ENCODE results near the gene SSR4. TPM values are rescaled to one million over a fixed set of nuclear protein-coding genes. Genes with fewer than 3 reads are reported as not detected.

Gene SSR4
- polyA plus RNA-seq, 1 donor (not counting 4 experiments of a cell fraction or from before 2014, with no cell fraction given), result 187 TPM

GRCh38 chrX:153764786-153765137 is 29.7 kb upstream of the SSR4 start:
- FAIRE-seq (no peak), DNase-seq (ENCODE audit: low read depth, low spot score) (no peak)
- peaks cover 0 to 2% of the 10 kb centered on the region in 2 experiments for H3K36me3 ChIP-seq (ENCODE audit: control insufficient read depth in 2 of 2, extremely low read depth in 1 of 2, insufficient read depth in 2 of 2, low read length in 2 of 2)
- dilution Hi-C loops (cut with MboI; ENCODE audit: extremely low pct_ligation_motif_present, low sequenced_read_pairs), result no loop called here
- no peaks in the 10 kb centered on the region for H3K27me3 ChIP-seq (ENCODE audit: control insufficient read depth, extremely low read depth, insufficient read depth, low read length)
- H3K27ac ChIP-seq (ENCODE audit: control insufficient read depth, insufficient read depth, low read length), result no peak overlapping the region
- peaks cover 2% of the 10 kb centered on the region for H3K9me3 ChIP-seq (ENCODE audit: control insufficient read depth, low read depth, low read length)
- no peak overlapping the region for H2AFZ ChIP-seq (ENCODE audit: control insufficient read depth, low read length)
- no peak overlapping the region for H3K9ac ChIP-seq (ENCODE audit: control insufficient read depth, extremely low read depth, insufficient read depth, low read length)
- H3K79me2 ChIP-seq (ENCODE audit: control insufficient read depth, insufficient read depth, low read length), result peaks cover 2% of the 10 kb centered on the region
- H3K4me1 ChIP-seq (ENCODE audit: control insufficient read depth, extremely low read depth, insufficient read depth, low read length), result peaks cover 13% of the 10 kb centered on the region
- H3K9me1 ChIP-seq (ENCODE audit: control insufficient read depth, extremely low read depth, insufficient read depth, low read length), result no peaks in the 10 kb centered on the region
- H3K4me2 ChIP-seq (ENCODE audit: control insufficient read depth, extremely low read depth, insufficient read depth, low read depth, low read length), result peak overlapping the region; percentile 67
- no peaks in the 10 kb centered on the region for H4K20me1 ChIP-seq (ENCODE audit: control insufficient read depth, extremely low read depth, insufficient read depth, low read length)
- TF ChIP-seq EZH2 (IDR thresholded peaks at IDR 0.05; ENCODE audit: low read length) (no peak), CTCF (optimal IDR thresholded peaks at IDR 0.05 in 1 of 3, IDR thresholded peaks at IDR 0.05 in 1 of 3, conservative IDR thresholded peaks at IDR 0.05 in 1 of 3; ENCODE audit: extremely low read depth in 1 of 3, insufficient read depth in 2 of 3, low read length in 3 of 3) (no peak)
- peak overlapping the region in 2 of 3 experiments; percentile 46 to 57 for H3K4me3 ChIP-seq (ENCODE audit: control insufficient read depth in 2 of 3, extremely low read depth in 1 of 3, insufficient read depth in 2 of 3, low read depth in 1 of 3, low read length in 3 of 3)

GRCh38 chrX:153765138-153766079 is 29.1 kb upstream of the SSR4 start:
- Histone ChIP-seq H3K9me3 (ENCODE audit: control insufficient read depth, low read depth, low read length) (peaks cover 4% of the 10 kb centered on the region), H3K4me1 (ENCODE audit: control insufficient read depth, extremely low read depth, insufficient read depth, low read length) (peaks cover 13% of the 10 kb centered on the region), H3K9ac (ENCODE audit: control insufficient read depth, extremely low read depth, insufficient read depth, low read length) (peak overlapping the region; percentile 33), H3K27ac (ENCODE audit: control insufficient read depth, insufficient read depth, low read length) (no peak overlapping the region), H4K20me1 (ENCODE audit: control insufficient read depth, extremely low read depth, insufficient read depth, low read length) (no peaks in the 10 kb centered on the region), H3K4me3 (ENCODE audit: control insufficient read depth in 2 of 3, extremely low read depth in 1 of 3, insufficient read depth in 2 of 3, low read depth in 1 of 3, low read length in 3 of 3) (peak overlapping the region in 2 of 3 experiments; percentile 46 to 57), H3K27me3 (ENCODE audit: control insufficient read depth, extremely low read depth, insufficient read depth, low read length) (no peaks in the 10 kb centered on the region), H3K36me3 (ENCODE audit: control insufficient read depth in 2 of 2, extremely low read depth in 1 of 2, insufficient read depth in 2 of 2, low read length in 2 of 2) (peaks cover 0 to 2% of the 10 kb centered on the region in 2 experiments), H2AFZ (ENCODE audit: control insufficient read depth, low read length) (no peak overlapping the region), H3K9me1 (ENCODE audit: control insufficient read depth, extremely low read depth, insufficient read depth, low read length) (no peaks in the 10 kb centered on the region), H3K79me2 (ENCODE audit: control insufficient read depth, insufficient read depth, low read length) (peaks cover 2% of the 10 kb centered on the region), H3K4me2 (ENCODE audit: control insufficient read depth, extremely low read depth, insufficient read depth, low read depth, low read length) (peak overlapping the region; percentile 41)
- DNase-seq (ENCODE audit: low read depth, low spot score) (no peak), FAIRE-seq (no peak)
- no peak for TF ChIP-seq EZH2 (IDR thresholded peaks at IDR 0.05; ENCODE audit: low read length)
- TF ChIP-seq CTCF (optimal IDR thresholded peaks at IDR 0.05 in 1 of 3, IDR thresholded peaks at IDR 0.05 in 1 of 3, conservative IDR thresholded peaks at IDR 0.05 in 1 of 3; ENCODE audit: extremely low read depth in 1 of 3, insufficient read depth in 2 of 3, low read length in 3 of 3), result no peak
- dilution Hi-C loops (cut with MboI; ENCODE audit: extremely low pct_ligation_motif_present, low sequenced_read_pairs), result no loop called here
